OCI-LY1 (cell line): ENCODE results near the gene MMP25.

ENCODE experiments used
- EZH2 ChIP-seq: fragments of 200-600 bp; sonication (generic), shearing (Covaris generic); IDR thresholded peaks from 2 replicates; pipeline ENCODE4 v1.8.0; 2017; ENCODE audit warnings: borderline replicate concordance, mixed run types, mild to moderate bottlenecking, antibody characterized with exemption, low read length, moderate library complexity, mixed read lengths
- TF ChIP-seq, protein P1 (sequence below): fragments of 200-600 bp; sonication (generic), shearing (Covaris generic); IDR thresholded peaks from 2 replicates; pipeline ENCODE4 v1.5.1; 2017; ENCODE audit warnings: mild to moderate bottlenecking, antibody characterized with exemption, low read length, moderate library complexity, mixed read lengths

DNA sequence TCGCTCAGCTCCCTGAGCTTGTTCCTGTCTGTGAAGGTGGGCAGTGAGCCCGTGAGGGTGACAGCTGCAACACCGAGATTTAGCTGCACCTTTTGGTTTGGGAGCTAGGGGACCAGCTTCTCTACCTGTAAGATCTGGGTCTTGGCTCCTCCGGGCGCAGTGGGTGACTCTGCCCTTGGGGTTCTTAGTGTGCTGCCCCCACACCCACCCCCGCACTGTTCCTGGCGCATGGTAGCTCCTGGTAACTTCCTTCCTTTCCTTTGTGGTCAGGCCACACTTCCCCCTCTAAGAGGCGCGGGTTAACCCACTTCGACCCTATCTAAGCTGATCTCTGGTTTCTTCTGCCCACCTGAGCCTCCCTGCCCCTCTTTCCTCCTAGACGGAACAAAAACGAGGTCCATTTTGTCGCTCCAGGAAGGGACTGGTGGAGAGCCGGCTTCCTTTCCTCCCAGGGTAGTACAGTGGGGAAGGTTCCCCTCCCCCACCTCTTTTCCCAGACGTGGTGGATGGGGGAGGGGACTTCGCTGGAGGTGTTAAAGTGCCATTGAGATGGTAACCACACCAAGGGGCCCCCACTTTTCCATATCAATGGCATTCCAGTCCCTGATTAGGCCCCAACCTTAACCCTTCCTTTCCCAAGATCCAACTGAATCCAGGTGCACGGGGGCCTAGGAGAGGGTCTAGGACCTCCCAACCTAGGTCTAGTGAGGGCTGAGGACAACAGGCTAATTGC, 38.2 kb upstream of the MMP25 start:
- TF ChIP-seq, protein P1, sequence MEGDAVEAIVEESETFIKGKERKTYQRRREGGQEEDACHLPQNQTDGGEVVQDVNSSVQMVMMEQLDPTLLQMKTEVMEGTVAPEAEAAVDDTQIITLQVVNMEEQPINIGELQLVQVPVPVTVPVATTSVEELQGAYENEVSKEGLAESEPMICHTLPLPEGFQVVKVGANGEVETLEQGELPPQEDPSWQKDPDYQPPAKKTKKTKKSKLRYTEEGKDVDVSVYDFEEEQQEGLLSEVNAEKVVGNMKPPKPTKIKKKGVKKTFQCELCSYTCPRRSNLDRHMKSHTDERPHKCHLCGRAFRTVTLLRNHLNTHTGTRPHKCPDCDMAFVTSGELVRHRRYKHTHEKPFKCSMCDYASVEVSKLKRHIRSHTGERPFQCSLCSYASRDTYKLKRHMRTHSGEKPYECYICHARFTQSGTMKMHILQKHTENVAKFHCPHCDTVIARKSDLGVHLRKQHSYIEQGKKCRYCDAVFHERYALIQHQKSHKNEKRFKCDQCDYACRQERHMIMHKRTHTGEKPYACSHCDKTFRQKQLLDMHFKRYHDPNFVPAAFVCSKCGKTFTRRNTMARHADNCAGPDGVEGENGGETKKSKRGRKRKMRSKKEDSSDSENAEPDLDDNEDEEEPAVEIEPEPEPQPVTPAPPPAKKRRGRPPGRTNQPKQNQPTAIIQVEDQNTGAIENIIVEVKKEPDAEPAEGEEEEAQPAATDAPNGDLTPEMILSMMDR, result no peak
- TF ChIP-seq EZH2, result no peak
